Stimulated activated CD8-positive, alpha-beta memory T cell treated with anti-CD3 and anti-CD28 coated beads, Interleukin-7, amount 100 ng/mL, for 1 hour (primary cell): ENCODE data around the gene ATG101.

Experiments used
- DNase-seq, 2 donors: peaks; one replicate each; pipeline ENCODE4 v3.0.0-alpha.2; 2020; ENCODE audit warnings: low read depth in 2 of 2

ATG101 gene

GRCh38 chr12:52042706-52043385 is 26.9 kb upstream of the ATG101 start:
- DNase-seq, result no peak

GRCh38 chr12:52043386-52044212 is 26.2 kb upstream of the ATG101 start:
- DNase-seq, result no peak

GRCh38 chr12:52044292-52044983 is 25.3 kb upstream of the ATG101 start:
- no peak for DNase-seq

- DNase-seq, result no peak
Measured at GRCh38 chr12:52045794-52046199, 24.0 kb upstream of the ATG101 start.

- DNase-seq, result no peak
Measured at GRCh38 chr12:52046859-52047258, 22.9 kb upstream of the ATG101 start.

GRCh38 chr12:52049286-52049685 is 20.5 kb upstream of the ATG101 start:
- no peak for DNase-seq

- DNase-seq, result no peak
Measured at GRCh38 chr12:52049688-52050087, 20.1 kb upstream of the ATG101 start.

- no peak for DNase-seq
Measured at GRCh38 chr12:52050116-52050757, 19.5 kb upstream of the ATG101 start.

GRCh38 chr12:52050758-52051541 is 18.8 kb upstream of the ATG101 start, which contains the start of gene NR4A1:
NR4A1 (plus strand) TSS chr12:52051442; CDS start chr12:52054329, 2,887 bp downstream.
- DNase-seq, result peak; percentile 99

GRCh38 chr12:52052468-52053186 is 17.2 kb upstream of the ATG101 start:
- no peak for DNase-seq

GRCh38 chr12:52053536-52054209 is 16.1 kb upstream of the ATG101 start:
- DNase-seq, result no peak

- DNase-seq, result no peak
Measured at GRCh38 chr12:52054231-52054832, 15.4 kb upstream of the ATG101 start.

GRCh38 chr12:52054833-52055730 is 14.7 kb upstream of the ATG101 start:
- no peak for DNase-seq

GRCh38 chr12:52055731-52056711 is 13.8 kb upstream of the ATG101 start:
- DNase-seq, result no peak

GRCh38 chr12:52056801-52057637 is 12.8 kb upstream of the ATG101 start:
- no peak for DNase-seq
